HepG2 (cell line): ENCODE data around the gene PTGR3. TPM values are rescaled to one million over a fixed set of nuclear protein-coding genes. Genes with fewer than 3 reads are reported as not detected.

Experiments used
- ATAC-seq: fragments of 200-7000 bp; cut with Tn5 transposase; 3 replicates; pipeline ENCODE4 v1.9.1; 2020; ENCODE audit warnings: mild to moderate bottlenecking, moderate library complexity
- BruUV-seq: library from RNA; stranded (reverse); fragments of 400-500 nt; replicated peaks from 2 replicates; lab custom pipeline; 2021; lab: Mats Ljungman, UMichigan
- CTCF ChIA-PET: fragments of 300-600 bp; formaldehyde crosslinking; extraction: SDS; loops from one replicate; lab custom pipeline; 2021; ENCODE audit warnings: low total read pairs, inconsistent platforms, low intra/inter-chr PET ratio; lab: Yijun Ruan, JAX
- POLR2A ChIA-PET: fragments of 350-600 bp; sonication (Branson Sonifier 250); formaldehyde crosslinking; loops from one replicate; lab custom pipeline; 2020; ENCODE audit warnings: antibody characterized with exemption, inconsistent platforms; lab: Yijun Ruan, JAX
- DNase-seq: peaks from one replicate; pipeline ENCODE4 v3.0.0-alpha.2; 2015; ENCODE audit warnings: low spot score
- FAIRE-seq: peaks from 3 replicates; lab custom pipeline; 2011; peaks lifted over from hg19 to GRCh38; lab: Jason Lieb, UNC
- H2AFZ ChIP-seq: one replicate; pipeline ENCODE4 v1.6.1; 2011; ENCODE audit warnings: low read length, inconsistent platforms
- H3K27ac ChIP-seq: fragments of 300-600 bp; 3 replicates; pipeline ENCODE4 v1.8.0; 2011; ENCODE audit warnings: mixed run types, mild to moderate bottlenecking, mixed read lengths, low read length, inconsistent platforms; ENCODE audit not compliant: insufficient read depth; ENCODE audit errors: extremely low read length
- H3K27me3 ChIP-seq, 2 experiments: fragments of 200-600 bp in 1 of 2; 2 replicates in 1 of 2; 3 replicates in 1 of 2; pipeline versions ENCODE4 v1.6.0 to v1.8.0; 2011; ENCODE audit warnings: low read length in 2 of 2, mild to moderate bottlenecking in 2 of 2, moderate library complexity in 2 of 2, inconsistent platforms in 1 of 2; ENCODE audit not compliant: insufficient read depth in 2 of 2, control insufficient read depth in 1 of 2
- H3K36me3 ChIP-seq, 2 experiments: fragments of 200-600 bp in 1 of 2; replicated peaks in 1 of 2; 2 replicates in 1 of 2; 3 replicates in 1 of 2; pipeline versions ENCODE4 v1.5.1 to v1.8.0; 2011; ENCODE audit warnings: low read length in 2 of 2, inconsistent platforms in 1 of 2; ENCODE audit not compliant: insufficient read depth in 2 of 2, control insufficient read depth in 1 of 2
- H3K4me1 ChIP-seq: 2 replicates; pipeline ENCODE4 v1.5.1; 2012; ENCODE audit warnings: low read length, inconsistent platforms; ENCODE audit not compliant: insufficient read depth
- H3K4me2 ChIP-seq: 2 replicates; pipeline ENCODE4 v1.6.0; 2011; ENCODE audit warnings: low read depth, low read length, inconsistent platforms
- H3K4me3 ChIP-seq, 3 experiments: fragments of 200-600 bp in 1 of 3; sonication (generic), shearing (Covaris generic) in 1 of 3; replicated peaks in 1 of 3; 2 replicates each; pipeline ENCODE4 v1.5.1; 2011 to 2016; ENCODE audit warnings: low read length in 3 of 3, inconsistent platforms in 2 of 3, low read depth in 2 of 3, mild to moderate bottlenecking in 2 of 3, control low read depth in 1 of 3, mixed read lengths in 1 of 3; ENCODE audit not compliant: insufficient read depth in 1 of 3
- H3K79me2 ChIP-seq: one replicate; pipeline ENCODE4 v1.6.1; 2011; ENCODE audit warnings: low read length, inconsistent platforms; ENCODE audit not compliant: insufficient read depth
- H3K9ac ChIP-seq: 2 replicates; pipeline ENCODE4 v1.6.0; 2011; ENCODE audit warnings: mild to moderate bottlenecking, low read depth, low read length, inconsistent platforms; ENCODE audit not compliant: insufficient read depth
- H3K9me3 ChIP-seq: 2 replicates; pipeline ENCODE4 v1.5.1; 2012; ENCODE audit warnings: mild to moderate bottlenecking, low read length
- H4K20me1 ChIP-seq: 2 replicates; pipeline ENCODE4 v1.6.0; 2011; ENCODE audit warnings: inconsistent platforms, mild to moderate bottlenecking, low read length, moderate library complexity; ENCODE audit not compliant: insufficient read depth
- PRPF4 ChIP-seq: fragments of 200-400 bp; formaldehyde crosslinking; IDR thresholded peaks from 2 replicates; pipeline ENCODE4 v1.6.1; 2016; ENCODE audit warnings: low read length, low read depth; ENCODE audit not compliant: poor library complexity, severe bottlenecking
- RAD21 ChIP-seq: fragments of 450-650 bp; formaldehyde crosslinking; IDR thresholded peaks from 2 replicates; pipeline ENCODE4 v1.5.0; 2020; ENCODE audit warnings: mild to moderate bottlenecking
- SRSF1 ChIP-seq: fragments of 200-400 bp; formaldehyde crosslinking; optimal IDR thresholded peaks from 2 replicates; pipeline ENCODE3; 2017; ENCODE audit warnings: mild to moderate bottlenecking, low read depth, low read length, moderate library complexity
- STAG1 ChIP-seq: sonication (generic); formaldehyde crosslinking; IDR thresholded peaks from 2 replicates; pipeline ENCODE4 v1.4.0; 2020; ENCODE audit warnings: missing genetic modification reagents
- TEAD3 ChIP-seq: optimal IDR thresholded peaks from 2 replicates; pipeline ENCODE3; 2016; ENCODE audit warnings: borderline replicate concordance
- ZNF3 ChIP-seq: IDR thresholded peaks from 2 replicates; pipeline ENCODE4 v1.7.0; 2017; ENCODE audit warnings: inconsistent platforms
- ZNF687 ChIP-seq: sonication (generic); formaldehyde crosslinking; IDR thresholded peaks from 2 replicates; pipeline ENCODE4 v1.5.1; 2020; ENCODE audit warnings: mild to moderate bottlenecking, missing genetic modification reagents, moderate library complexity
- WGBS: methylation state at CpG from one replicate; pipeline ENCODE4 v1.1.6; 2017; ENCODE audit warnings: low lambda C conversion rate; 5-methylcytosine and 5-hydroxymethylcytosine counted together
- in situ Hi-C: cut with HindIII; loops from 2 replicates; pipeline ENCODE4 v1.10.0; 2017; ENCODE audit warnings: low pct_unique_long_range_greater_than_20kb; ENCODE audit not compliant: extremely low pct_ligation_motif_present
- intact Hi-C: fragments of 100-400 bp; cut with micrococcal nuclease; formaldehyde crosslinking; loops from one replicate; pipeline ENCODE4 v1.10.0; 2022; ENCODE audit not compliant: unreplicated experiment
- polyA plus RNA-seq, 8 experiments: library from polyadenylated mRNA; depleted of rRNA in 3 of 8; stranded (reverse) in 7 of 8; unstranded in 1 of 8; fragments of >200 nt; fragmentation: Illumina TruSeq in 4 of 8; extraction: Trizol in 4 of 8; gene quantifications; 2 replicates each; pipeline versions ENCODE4 v1.2.1 to v1.2.3, GENCODE V29; 2011 to 2016; ENCODE audit warnings: low read depth in 4 of 8, missing spikeins in 1 of 8, mixed read lengths in 1 of 8; ENCODE audit not compliant: insufficient read depth in 1 of 8
- total RNA-seq, 5 experiments: library from RNA; depleted of rRNA; stranded (reverse); fragments of >200 nt; fragmentation: Illumina TruSeq; extraction: Trizol; gene quantifications; 2 replicates each; pipeline ENCODE4 v1.2.3, GENCODE V29; 2016; ENCODE audit warnings: low read depth in 1 of 5
- TF ChIP-seq, protein P1 (sequence below): sonication (generic); formaldehyde crosslinking; IDR thresholded peaks from 2 replicates; pipeline ENCODE4 v1.5.0; 2020; ENCODE audit warnings: mild to moderate bottlenecking, missing genetic modification reagents, moderate library complexity
- TF ChIP-seq, protein P2 (sequence below): sonication (generic); formaldehyde crosslinking; IDR thresholded peaks from 2 replicates; pipeline ENCODE4 v1.4.0; 2020; ENCODE audit warnings: missing genetic modification reagents
- TF ChIP-seq, protein P3 (sequence below): sonication (generic); formaldehyde crosslinking; IDR thresholded peaks from 2 replicates; pipeline ENCODE4 v1.5.1; 2020; ENCODE audit warnings: mild to moderate bottlenecking, missing genetic modification reagents, borderline replicate concordance

The PTGR3 gene
- total and polyA plus RNA-seq, 2 of the 13 experiments (the other 11 are each of a cell fraction or from before 2014, with no cell fraction given) = 11.5 to 25.3 TPM

DNA sequence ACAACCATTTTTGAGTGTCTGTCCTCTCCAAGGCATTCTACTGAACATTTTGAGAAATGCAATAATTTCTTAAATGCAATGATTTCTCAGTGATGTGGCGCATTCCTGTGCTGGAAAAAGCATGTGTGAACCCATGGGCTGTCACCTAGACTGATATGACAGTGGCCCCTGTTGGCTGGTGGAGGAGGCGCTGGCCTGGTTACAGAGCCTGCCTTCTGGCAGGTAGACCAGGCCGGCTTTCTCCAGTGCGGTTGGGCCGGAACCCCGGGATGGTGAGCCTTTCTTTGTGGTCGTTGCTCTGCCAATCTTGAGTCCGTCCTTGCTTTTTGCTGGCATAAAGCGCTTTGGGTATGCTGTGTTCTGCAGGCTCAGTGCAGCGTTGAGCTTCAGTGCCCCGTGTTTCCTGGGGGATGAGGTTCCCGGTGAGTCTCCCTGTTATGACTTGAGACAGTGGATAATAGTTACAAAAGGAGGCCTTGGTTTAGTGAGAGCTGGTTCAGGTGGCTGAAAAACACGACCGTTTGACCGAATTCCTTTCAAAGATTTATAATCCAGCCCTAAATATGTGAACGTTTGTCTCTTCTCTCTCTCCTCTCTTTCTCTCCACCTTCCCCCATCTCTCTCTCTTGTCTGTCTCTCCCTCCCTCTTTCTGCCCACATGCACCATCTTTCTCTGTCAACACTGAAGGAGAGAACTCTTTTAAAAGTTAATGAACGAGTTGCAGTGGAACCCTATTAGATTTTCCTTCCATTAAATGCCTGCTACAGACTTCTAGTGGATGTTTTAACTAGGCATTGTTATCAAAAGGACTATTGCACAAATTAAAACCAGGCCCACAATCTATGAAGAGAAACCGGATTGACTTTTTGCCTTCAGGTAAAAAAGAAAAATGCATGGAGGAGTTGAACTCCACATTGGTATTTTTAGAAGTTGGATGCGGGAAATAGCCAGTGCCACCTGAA is 35.7 kb upstream of the PTGR3 start:
- peak; percentile 91 for ATAC-seq
- H3K4me1 ChIP-seq = peaks cover 18% of the 10 kb centered on the region
- TF ChIP-seq TEAD3 (CRISPR knock-in tag) (peak; percentile 24), ZNF3 (CRISPR knock-in tag) (no peak), RAD21 (CRISPR knock-in tag) (peak; percentile 60), PRPF4 (no peak), ZNF687 (CRISPR knock-in tag) (0 out of 2 replicates have a peak, but pooled peaks have one; percentile 21), SRSF1 (no peak), STAG1 (CRISPR knock-in tag) (peak; percentile 73)
- TF ChIP-seq, protein P1, sequence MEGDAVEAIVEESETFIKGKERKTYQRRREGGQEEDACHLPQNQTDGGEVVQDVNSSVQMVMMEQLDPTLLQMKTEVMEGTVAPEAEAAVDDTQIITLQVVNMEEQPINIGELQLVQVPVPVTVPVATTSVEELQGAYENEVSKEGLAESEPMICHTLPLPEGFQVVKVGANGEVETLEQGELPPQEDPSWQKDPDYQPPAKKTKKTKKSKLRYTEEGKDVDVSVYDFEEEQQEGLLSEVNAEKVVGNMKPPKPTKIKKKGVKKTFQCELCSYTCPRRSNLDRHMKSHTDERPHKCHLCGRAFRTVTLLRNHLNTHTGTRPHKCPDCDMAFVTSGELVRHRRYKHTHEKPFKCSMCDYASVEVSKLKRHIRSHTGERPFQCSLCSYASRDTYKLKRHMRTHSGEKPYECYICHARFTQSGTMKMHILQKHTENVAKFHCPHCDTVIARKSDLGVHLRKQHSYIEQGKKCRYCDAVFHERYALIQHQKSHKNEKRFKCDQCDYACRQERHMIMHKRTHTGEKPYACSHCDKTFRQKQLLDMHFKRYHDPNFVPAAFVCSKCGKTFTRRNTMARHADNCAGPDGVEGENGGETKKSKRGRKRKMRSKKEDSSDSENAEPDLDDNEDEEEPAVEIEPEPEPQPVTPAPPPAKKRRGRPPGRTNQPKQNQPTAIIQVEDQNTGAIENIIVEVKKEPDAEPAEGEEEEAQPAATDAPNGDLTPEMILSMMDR (CRISPR knock-in tag) = peak; percentile 72
- TF ChIP-seq, protein P2, sequence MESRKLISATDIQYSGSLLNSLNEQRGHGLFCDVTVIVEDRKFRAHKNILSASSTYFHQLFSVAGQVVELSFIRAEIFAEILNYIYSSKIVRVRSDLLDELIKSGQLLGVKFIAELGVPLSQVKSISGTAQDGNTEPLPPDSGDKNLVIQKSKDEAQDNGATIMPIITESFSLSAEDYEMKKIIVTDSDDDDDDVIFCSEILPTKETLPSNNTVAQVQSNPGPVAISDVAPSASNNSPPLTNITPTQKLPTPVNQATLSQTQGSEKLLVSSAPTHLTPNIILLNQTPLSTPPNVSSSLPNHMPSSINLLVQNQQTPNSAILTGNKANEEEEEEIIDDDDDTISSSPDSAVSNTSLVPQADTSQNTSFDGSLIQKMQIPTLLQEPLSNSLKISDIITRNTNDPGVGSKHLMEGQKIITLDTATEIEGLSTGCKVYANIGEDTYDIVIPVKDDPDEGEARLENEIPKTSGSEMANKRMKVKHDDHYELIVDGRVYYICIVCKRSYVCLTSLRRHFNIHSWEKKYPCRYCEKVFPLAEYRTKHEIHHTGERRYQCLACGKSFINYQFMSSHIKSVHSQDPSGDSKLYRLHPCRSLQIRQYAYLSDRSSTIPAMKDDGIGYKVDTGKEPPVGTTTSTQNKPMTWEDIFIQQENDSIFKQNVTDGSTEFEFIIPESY (CRISPR knock-in tag) = peak; percentile 90
- TF ChIP-seq, protein P3, sequence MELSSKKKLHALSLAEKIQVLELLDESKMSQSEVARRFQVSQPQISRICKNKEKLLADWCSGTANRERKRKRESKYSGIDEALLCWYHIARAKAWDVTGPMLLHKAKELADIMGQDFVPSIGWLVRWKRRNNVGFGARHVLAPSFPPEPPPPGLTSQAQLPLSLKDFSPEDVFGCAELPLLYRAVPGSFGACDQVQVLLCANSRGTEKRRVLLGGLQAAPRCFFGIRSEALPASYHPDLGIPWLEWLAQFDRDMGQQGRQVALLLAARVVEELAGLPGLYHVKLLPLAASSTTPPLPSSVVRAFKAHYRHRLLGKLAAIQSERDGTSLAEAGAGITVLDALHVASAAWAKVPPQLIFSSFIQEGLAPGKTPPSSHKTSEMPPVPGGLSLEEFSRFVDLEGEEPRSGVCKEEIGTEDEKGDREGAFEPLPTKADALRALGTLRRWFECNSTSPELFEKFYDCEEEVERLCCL (CRISPR knock-in tag) = no peak
- WGBS = 89% methylated on average over 15 of the region's 19 CpGs
- no peaks in the 10 kb centered on the region for H4K20me1 ChIP-seq
- in situ Hi-C loops (no loop called here), intact Hi-C loops (loop anchor here (1.0 to 5.0 kb wide), 4 partner anchors 36 to 592 kb away; partner anchors contain the start of gene PTGR3)
- H3K36me3 ChIP-seq = no peaks in the 10 kb centered on the region
- no TSS peak for BruUV-seq
- peaks cover 3% of the 10 kb centered on the region for H3K79me2 ChIP-seq
- H3K9me3 ChIP-seq = peaks cover 13% of the 10 kb centered on the region
- CTCF ChIA-PET = no interaction called here
- POLR2A ChIA-PET = no interaction called here
- no peak overlapping the region for H3K9ac ChIP-seq
- H3K27ac ChIP-seq = no peak overlapping the region
- H2AFZ ChIP-seq = no peak overlapping the region
- no peak overlapping the region for H3K4me3 ChIP-seq
- DNase-seq = peak; percentile 21
- H3K27me3 ChIP-seq = no peaks in the 10 kb centered on the region
- no peak overlapping the region for H3K4me2 ChIP-seq
- peak; percentile 34 for FAIRE-seq
